NCI-H82 treated with DMSO at 0.1 percent for 48 hours (cell line): ENCODE measurements around the gene ZNF675.
"Not testable (repeated sequence)": the region's sequence is repeated elsewhere in the genome, so short reads cannot be mapped to it uniquely, and the experiment has no call there.

Experiments used
- DNase-seq: peaks from one replicate; lab custom pipeline; 2025; ENCODE audit not compliant: unreplicated experiment; lab: John Stamatoyannopoulos, UW

ZNF675 gene

DNA sequence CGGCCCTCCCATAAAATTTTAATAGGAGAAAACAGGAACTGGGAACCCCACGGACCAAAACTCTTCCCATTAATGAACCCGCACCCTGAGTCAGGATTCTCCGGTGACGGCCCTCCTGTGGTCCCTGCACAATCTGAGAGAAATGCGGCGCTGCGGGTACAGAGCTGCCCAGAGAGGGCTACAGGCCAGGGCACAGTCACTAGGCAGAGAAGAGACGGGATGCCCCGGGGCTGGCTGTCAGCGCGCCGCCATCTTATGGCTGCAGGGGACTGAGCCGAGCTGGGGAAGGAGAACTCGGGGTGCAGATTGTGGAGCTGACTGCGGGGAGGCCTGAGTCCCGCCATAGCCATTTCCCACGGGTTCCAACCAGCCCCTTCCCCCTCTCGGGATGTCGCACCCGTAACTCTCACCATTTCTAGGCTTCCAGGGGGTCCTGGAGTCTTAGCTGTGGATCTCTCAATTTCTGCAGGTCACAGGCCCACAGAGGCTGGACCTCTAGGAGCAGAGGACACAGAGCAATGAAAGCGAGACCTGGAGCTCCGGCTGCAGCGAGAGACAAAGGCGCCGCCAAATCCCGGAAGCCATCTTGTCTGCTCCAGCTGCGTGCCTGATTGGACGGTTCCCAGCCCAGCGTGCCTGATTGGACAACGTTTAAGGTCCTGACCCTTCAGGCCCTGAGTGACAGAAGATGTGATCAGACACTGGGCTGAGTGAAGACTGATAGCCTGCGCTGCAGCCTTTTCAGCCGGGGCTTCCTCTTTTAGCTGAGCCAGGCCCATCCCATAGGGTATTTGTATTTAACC lies at the start of gene ZNF675:
TSS of gene ZNF675 (minus strand) at position 592 of the 803 bp plus-strand sequence. CDS start at position 413, 179 bp downstream.
- DNase-seq, result peak; percentile 90

DNA sequence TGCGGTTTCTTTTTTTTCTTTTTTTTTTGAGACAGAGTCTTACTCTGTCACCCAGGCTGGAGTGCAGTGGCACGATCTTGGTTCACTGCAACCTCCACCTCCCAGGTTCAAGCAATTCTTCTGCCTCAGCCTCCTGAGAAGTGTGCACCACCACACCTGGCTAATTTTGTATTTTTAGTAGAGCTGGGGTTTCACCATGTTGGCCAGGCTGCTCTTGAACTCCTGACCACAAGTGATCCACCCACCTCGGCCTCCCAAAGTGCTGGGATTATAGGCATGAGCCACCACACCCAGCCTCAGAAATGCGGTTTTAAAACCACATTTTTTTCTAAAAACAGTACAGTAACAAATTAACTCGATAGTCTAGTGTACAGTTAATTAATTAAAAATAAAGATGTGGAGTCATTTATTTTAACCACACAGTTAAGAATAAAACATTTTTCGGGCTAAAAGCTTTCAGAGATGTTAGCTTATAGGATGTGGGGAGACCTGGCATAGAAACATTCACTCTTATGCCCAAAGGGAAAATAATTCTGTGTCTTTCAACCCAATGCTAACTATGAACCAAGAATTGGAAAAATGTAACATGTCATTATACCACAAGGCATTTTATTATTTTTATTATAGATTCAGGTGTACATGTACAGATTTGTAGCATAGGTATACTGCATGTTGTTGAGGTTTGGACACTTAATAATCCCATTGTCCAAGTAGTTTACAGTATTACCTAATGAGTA lies 43.9 kb upstream of the ZNF675 start:
- DNase-seq, result not testable (repeated sequence)

DNA sequence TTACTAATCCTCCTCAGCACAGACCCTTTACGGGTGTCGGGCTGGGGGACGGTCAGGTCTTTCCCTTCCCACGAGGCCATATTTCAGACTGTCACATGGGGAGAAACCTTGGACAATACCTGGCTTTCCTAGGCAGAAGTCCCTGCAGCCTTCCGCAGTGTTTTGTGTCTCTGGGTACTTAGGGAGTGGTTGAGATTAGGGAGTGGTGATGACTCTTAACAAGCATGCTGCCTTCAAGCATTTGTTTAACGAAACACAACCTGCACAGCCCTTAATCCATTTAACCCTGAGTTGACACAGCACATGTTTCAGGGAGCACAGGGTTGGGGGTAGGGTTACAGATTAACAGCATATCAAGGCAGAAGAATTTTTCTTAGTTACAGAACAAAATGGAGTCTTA lies 37.1 kb upstream of the ZNF675 start:
- peak; percentile 64 for DNase-seq

DNA sequence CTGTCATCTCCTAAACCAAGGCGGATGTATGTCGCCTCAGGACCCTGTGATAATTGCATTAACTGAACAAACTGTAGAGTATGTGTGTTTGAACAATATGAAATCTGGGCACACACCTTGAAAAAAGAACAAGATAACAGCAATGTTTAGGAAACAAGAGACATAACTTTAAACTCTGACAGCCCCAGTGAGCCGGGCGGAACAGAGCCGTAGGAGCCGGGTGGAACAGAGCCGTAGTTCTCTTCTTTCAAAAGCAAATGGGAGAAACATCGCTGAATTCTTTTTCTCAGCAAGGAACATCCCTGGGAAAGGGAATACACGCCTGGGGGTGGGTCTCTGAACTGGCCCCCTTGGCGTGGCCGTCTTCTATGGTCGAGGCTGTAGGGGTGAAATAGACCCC lies 31.8 kb upstream of the ZNF675 start:
- DNase-seq, result peak; percentile 38

DNA sequence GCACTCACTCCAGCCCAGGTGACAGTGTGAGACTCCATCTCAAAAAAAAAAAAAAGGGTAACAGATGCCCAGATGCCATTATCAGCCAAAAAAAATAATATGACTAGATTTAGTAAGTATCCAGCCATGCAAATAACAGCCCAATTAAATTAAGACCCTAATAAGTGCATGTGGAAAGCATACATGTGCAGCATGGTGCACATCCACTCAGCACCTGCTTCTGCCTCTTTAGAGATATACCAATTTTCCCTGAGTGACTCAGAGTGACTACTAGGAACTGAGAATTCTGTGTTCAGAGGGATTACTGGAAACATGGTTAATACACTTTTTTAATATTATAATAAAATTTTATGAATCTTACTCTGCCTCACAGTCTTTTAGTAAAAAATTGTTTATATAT lies 29.8 kb upstream of the ZNF675 start:
- no peak for DNase-seq

DNA sequence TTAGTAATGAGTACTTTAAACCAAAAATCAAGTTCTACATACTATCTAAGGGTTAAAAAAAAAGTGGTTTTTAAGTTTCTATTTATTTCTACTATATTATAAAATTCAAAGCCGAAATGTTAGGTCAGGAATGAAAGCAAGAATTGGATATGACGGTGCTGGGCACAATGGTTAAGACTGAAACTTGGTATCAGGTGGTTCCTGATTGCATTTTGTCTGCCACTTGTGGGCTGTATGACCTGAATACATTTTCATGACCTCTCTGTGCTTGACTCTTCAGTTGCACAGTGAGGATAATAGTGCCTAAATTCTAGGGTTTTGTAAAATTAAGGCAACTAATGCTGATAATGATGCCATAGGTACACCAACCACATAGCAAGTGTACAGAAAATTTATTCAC lies 22.3 kb upstream of the ZNF675 start:
- no peak for DNase-seq

DNA sequence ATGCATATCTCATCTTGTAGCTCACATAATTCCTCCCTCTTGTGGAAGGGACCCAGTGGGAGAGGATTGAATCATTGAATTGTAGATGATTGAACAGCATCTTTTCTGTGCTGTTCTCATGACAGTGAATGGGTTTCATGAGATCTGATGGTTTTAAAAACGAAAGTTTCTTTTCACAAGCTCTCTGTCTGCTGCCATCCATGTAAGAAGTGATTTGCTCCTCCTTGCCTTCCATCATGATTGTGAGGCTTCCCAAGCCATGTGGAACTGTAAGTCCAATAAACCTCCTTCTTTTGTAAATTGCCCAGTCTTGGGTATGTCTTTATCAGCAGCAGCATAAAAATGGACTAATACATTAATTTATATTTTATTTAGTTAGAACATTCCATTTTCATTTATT lies 19.6 kb upstream of the ZNF675 start:
- DNase-seq, result no peak

DNA sequence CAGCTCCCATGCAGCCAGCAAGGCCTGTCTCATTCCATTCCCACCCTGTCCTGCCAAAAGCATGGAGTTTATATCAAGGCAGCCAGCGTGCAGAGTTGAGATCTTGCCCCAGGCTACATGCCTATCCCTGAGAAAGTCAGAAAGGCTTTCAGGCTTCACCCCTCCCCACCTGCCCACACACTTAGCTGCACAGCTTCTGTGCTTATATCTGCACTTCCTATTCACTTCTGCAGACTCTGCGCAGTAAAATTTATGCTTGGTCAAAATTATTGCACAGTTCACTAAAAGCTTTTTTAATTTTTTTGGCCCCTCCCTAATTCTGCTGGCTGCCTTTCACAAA lies 12.5 kb upstream of the ZNF675 start:
- no peak for DNase-seq

DNA sequence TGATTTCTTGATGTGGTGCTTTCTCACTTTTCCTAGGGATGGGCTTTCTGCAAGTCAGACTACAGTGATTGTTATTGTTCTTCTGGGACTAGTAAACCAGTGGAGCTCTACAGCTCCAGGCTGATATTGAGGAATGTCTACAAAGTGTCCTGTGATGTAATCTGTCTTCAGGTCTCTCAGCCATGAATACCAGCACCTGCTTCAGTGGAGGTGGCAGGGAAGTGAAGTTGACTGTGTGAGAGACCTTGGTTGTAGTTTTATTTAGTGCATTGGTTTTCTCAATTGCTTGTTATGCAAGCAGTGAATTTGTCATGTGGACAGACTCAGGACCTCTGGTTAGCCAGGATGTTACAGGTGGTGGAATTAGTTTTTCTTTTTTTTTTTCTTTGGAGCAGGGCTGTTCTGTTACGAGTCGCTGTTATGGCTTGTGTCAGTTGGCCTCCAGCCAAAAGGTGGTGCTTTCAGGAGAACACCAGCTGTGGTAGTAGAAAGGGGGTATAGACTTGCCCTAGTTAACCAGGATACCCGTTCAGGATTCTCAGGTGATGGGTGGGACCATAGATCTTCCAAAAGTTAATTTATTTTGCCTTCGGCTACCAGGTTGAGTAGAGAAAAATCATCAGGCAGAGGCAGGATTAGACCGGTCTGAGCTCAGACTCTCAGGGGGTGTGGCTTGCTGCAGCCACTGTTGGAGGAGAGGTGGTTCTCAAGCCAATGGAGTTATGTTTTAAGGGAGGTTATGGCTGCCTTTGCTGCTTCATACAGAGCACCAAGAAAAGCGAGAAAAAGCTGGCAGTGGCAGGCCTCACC lies 11.9 kb upstream of the ZNF675 start:
- DNase-seq, result peak; percentile 85

DNA sequence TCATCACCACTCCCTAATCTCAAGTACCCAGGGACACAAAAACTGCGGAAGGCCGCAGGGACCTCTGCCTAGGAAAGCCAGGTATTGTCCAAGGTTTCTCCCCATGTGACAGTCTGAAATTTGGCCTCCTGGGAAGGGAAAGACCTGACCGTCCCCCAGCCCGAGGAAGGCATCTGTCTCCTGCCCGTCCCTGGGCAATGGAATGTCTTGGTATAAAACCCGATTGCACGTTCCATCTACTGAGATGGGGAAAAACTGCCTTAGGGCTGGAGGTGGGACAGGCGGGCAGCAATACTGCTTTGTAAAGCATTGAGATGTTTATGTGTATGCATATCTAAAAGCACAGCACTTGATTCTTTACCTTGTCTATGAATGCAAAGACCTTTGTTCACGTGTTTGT lies 5.9 kb upstream of the ZNF675 start:
- not testable (repeated sequence) for DNase-seq

DNA sequence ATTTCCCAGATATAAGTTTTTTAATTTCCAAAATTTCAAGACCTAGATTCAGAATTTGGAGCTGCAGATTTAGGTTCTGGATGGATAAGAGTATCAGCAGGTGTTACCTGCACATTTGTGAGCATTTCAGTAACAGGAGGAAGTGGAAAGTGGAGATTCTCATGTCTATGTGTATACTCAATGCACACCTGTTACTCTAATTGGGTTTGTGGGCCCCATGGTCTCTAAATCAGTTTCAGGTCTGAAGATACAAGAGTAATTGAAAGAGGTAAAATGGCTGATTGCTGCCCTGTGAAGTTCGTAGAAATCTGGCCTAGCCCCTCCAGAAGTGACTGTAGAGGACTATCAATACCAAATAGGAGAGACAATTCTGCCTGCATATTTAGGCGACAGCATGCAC lies 13.9 kb downstream of the ZNF675 start:
- no peak for DNase-seq

DNA sequence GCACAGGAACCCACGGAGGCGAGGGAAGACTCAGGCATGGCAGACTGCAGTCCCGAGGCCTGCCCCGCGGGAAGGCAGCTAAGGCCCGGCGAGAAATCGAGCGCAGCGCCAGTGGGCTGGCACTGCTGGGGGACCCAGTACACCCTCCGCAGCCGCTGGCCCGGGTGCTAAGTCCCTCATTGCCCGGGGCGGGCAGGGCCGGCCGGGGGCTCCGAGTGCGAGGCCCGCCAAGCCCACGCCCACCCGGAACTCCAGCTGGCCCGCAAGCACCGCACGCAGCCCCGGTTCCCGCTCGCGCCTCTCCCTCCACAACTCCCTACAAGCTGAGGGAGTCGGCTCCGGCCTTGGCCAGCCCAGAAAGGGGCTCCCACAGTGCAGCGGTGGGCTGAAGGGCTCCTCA lies 18.4 kb downstream of the ZNF675 start:
- not testable (repeated sequence) for DNase-seq

DNA sequence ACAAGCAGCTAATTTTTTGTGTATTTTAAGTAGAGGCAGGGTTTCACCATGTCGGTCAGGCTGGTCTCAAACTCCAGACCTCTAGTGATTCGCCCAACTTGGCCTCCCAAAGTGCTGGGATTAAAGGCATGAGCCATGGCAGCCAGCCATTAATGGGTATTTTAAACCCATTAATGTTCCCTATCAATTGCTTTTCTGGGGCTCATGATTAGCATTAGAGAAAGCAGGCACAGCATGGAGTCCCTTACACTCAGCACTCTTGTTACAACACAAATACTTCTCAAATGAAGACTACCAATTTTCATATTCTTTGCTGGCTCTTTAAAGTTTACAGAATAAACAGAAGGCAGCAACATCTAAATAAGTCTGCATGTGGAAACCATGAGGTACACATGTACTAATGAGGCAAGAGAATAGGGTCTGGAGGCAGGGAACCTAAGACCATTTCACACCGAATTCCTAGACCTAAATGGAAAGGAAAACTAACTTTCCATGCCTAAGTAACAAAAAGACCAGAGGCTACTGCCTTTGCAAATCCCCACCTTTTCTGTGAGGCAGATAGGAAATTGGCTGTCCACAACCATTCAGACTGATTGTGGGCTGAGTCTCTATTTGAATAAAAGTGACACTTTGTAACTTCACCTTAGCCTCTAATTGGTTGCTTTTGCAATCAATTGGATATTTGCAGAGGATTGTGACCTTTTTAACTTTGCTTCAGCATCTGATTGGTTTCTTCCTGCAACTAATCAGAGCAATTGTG lies 21.2 kb downstream of the ZNF675 start:
- DNase-seq, result no peak

DNA sequence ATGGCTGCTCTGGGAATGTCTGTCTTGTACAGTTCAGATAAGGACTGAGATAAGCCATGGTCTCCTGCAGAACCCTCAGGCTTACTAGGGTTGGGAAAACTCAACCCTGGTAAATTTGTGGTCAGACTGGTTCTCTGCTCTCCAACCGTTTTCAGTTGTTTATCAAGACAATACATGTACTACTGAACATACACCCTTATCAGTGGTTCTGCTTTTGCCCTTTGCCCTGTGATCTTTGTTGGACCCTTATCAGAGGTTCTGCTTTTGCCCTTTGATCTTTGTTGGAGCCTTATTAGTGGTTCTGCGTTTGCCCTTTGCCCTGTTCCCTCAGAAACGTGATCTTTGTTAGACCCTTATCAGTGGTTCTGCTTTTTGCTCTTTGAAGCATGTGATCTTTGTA lies 37.2 kb downstream of the ZNF675 start:
- not testable (repeated sequence) for DNase-seq
